ENCODE data around the gene DIS3. TPM values are rescaled to one million over a fixed set of nuclear protein-coding genes. Genes with fewer than 3 reads are reported as not detected.

Gene DIS3
- total and polyA plus RNA-seq, 2 of the 13 experiments (the other 11 are each of a cell fraction or from before 2014, with no cell fraction given) = 13.2 to 35.0 TPM

DNA sequence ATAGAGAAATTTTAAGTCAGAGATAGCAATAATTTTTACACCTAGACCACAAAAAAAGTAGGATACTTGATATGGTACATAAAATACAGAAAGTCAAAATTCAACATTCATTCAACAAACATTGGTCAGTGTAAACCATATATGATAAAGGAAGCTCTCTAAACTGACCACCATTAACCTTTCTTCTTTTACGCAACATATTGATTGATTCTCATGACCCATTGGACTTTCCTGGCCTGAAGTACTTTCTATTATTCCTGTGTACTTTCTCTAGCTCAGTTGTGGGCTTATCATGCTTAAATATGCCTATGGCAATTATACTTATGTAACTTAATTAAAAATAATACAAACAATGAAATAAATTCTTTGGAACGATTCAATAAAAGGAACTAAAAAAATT is 10.9 kb upstream of the DIS3 start (continued):
- no peak for TF ChIP-seq ZNF562 (CRISPR knock-in tag; IDR thresholded peaks at IDR 0.05; ENCODE audit: borderline replicate concordance)
- no peak for TF ChIP-seq ZKSCAN1 (IDR thresholded peaks at IDR 0.05; ENCODE audit: low read length)
- TF ChIP-seq MEF2D (CRISPR knock-in tag; IDR thresholded peaks at IDR 0.05) = no peak
- no peak for TF ChIP-seq MAFG (CRISPR knock-in tag; IDR thresholded peaks at IDR 0.05)
- no peak for TF ChIP-seq NFKB2 (CRISPR knock-in tag; IDR thresholded peaks at IDR 0.05; ENCODE audit: borderline replicate concordance)
- TF ChIP-seq, protein P1, sequence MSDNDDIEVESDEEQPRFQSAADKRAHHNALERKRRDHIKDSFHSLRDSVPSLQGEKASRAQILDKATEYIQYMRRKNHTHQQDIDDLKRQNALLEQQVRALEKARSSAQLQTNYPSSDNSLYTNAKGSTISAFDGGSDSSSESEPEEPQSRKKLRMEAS (IDR thresholded peaks at IDR 0.05) = no peak
- TF ChIP-seq, protein P2, sequence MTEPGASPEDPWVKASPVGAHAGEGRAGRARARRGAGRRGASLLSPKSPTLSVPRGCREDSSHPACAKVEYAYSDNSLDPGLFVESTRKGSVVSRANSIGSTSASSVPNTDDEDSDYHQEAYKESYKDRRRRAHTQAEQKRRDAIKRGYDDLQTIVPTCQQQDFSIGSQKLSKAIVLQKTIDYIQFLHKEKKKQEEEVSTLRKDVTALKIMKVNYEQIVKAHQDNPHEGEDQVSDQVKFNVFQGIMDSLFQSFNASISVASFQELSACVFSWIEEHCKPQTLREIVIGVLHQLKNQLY (CRISPR knock-in tag; IDR thresholded peaks at IDR 0.05) = no peak
- TF ChIP-seq, protein P3, sequence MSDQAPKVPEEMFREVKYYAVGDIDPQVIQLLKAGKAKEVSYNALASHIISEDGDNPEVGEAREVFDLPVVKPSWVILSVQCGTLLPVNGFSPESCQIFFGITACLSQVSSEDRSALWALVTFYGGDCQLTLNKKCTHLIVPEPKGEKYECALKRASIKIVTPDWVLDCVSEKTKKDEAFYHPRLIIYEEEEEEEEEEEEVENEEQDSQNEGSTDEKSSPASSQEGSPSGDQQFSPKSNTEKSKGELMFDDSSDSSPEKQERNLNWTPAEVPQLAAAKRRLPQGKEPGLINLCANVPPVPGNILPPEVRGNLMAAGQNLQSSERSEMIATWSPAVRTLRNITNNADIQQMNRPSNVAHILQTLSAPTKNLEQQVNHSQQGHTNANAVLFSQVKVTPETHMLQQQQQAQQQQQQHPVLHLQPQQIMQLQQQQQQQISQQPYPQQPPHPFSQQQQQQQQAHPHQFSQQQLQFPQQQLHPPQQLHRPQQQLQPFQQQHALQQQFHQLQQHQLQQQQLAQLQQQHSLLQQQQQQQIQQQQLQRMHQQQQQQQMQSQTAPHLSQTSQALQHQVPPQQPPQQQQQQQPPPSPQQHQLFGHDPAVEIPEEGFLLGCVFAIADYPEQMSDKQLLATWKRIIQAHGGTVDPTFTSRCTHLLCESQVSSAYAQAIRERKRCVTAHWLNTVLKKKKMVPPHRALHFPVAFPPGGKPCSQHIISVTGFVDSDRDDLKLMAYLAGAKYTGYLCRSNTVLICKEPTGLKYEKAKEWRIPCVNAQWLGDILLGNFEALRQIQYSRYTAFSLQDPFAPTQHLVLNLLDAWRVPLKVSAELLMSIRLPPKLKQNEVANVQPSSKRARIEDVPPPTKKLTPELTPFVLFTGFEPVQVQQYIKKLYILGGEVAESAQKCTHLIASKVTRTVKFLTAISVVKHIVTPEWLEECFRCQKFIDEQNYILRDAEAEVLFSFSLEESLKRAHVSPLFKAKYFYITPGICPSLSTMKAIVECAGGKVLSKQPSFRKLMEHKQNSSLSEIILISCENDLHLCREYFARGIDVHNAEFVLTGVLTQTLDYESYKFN (CRISPR knock-in tag; conservative IDR thresholded peaks at IDR 0.05) = peak; percentile 69
- TF ChIP-seq NR2F6 (IDR thresholded peaks at IDR 0.05) = peak; percentile 43; the same call in 1 of the 2 replicates
- TF ChIP-seq NR2F6 (CRISPR knock-in tag; IDR thresholded peaks at IDR 0.05) = peak; percentile 37; the same call in 1 of the 2 replicates
- TF ChIP-seq ZEB1 (IDR thresholded peaks at IDR 0.05; ENCODE audit: insufficient replicate concordance, low read depth) = no peak
- TF ChIP-seq ZNF251 (CRISPR knock-in tag; IDR thresholded peaks at IDR 0.05) = no peak
- TF ChIP-seq IRF2 (CRISPR knock-in tag; IDR thresholded peaks at IDR 0.05) = no peak
- TF ChIP-seq NRL (CRISPR knock-in tag; IDR thresholded peaks at IDR 0.05; ENCODE audit: borderline replicate concordance) = no peak
- TF ChIP-seq, protein P4, sequence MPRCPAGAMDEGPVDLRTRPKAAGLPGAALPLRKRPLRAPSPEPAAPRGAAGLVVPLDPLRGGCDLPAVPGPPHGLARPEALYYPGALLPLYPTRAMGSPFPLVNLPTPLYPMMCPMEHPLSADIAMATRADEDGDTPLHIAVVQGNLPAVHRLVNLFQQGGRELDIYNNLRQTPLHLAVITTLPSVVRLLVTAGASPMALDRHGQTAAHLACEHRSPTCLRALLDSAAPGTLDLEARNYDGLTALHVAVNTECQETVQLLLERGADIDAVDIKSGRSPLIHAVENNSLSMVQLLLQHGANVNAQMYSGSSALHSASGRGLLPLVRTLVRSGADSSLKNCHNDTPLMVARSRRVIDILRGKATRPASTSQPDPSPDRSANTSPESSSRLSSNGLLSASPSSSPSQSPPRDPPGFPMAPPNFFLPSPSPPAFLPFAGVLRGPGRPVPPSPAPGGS (CRISPR knock-in tag; IDR thresholded peaks at IDR 0.05) = no peak
- TF ChIP-seq ZNF678 (CRISPR knock-in tag; IDR thresholded peaks at IDR 0.05) = no peak
- TF ChIP-seq FOXA3 (CRISPR knock-in tag; IDR thresholded peaks at IDR 0.05) = peak; percentile 44; the same call in 1 of the 2 replicates
- TF ChIP-seq MXI1 (IDR thresholded peaks at IDR 0.05; ENCODE audit: borderline replicate concordance, low read depth, low read length) = no peak
- TF ChIP-seq ARNTL (CRISPR knock-in tag; IDR thresholded peaks at IDR 0.05) = no peak
- no peak for TF ChIP-seq ZMYM2 (CRISPR knock-in tag; IDR thresholded peaks at IDR 0.05)
- TF ChIP-seq POLR2AphosphoS5 (IDR thresholded peaks at IDR 0.05; ENCODE audit: low read depth, low read length) = no peak
- TF ChIP-seq, protein P5, sequence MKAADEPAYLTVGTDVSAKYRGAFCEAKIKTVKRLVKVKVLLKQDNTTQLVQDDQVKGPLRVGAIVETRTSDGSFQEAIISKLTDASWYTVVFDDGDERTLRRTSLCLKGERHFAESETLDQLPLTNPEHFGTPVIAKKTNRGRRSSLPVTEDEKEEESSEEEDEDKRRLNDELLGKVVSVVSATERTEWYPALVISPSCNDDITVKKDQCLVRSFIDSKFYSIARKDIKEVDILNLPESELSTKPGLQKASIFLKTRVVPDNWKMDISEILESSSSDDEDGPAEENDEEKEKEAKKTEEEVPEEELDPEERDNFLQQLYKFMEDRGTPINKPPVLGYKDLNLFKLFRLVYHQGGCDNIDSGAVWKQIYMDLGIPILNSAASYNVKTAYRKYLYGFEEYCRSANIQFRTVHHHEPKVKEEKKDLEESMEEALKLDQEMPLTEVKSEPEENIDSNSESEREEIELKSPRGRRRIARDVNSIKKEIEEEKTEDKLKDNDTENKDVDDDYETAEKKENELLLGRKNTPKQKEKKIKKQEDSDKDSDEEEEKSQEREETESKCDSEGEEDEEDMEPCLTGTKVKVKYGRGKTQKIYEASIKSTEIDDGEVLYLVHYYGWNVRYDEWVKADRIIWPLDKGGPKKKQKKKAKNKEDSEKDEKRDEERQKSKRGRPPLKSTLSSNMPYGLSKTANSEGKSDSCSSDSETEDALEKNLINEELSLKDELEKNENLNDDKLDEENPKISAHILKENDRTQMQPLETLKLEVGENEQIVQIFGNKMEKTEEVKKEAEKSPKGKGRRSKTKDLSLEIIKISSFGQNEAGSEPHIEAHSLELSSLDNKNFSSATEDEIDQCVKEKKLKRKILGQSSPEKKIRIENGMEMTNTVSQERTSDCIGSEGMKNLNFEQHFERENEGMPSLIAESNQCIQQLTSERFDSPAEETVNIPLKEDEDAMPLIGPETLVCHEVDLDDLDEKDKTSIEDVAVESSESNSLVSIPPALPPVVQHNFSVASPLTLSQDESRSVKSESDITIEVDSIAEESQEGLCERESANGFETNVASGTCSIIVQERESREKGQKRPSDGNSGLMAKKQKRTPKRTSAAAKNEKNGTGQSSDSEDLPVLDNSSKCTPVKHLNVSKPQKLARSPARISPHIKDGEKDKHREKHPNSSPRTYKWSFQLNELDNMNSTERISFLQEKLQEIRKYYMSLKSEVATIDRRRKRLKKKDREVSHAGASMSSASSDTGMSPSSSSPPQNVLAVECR (CRISPR knock-in tag; IDR thresholded peaks at IDR 0.05; ENCODE audit: borderline replicate concordance) = no peak
- TF ChIP-seq ZNF430 (CRISPR knock-in tag; IDR thresholded peaks at IDR 0.05) = no peak

All from HepG2 (cell line).